GM04504 (cell line): ENCODE data around the gene SERP2.

Experiments
- DNase-seq: peaks from one replicate; pipeline ENCODE4 v3.0.0-alpha.2; 2012; ENCODE audit warnings: low read depth

The SERP2 gene

DNA sequence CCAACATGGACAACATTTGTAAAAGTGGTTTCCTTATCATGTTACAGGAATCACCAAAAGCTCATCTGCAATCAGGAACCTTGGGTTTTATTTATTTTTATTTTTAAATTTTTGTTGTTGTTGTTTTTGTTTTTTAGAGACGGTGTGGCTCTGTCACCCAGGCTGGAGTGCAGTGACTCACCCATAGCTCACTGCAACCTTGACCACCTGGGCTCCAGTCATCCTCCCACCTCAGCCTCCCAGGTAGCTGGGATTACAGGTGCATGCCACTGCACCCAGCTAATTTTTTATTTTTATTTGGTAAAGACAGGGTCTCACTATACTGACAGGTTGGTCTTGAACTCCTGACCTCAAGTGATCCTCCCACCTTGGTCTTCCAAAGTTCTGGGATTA, 13.6 kb upstream of the SERP2 start:
- no peak for DNase-seq

DNA sequence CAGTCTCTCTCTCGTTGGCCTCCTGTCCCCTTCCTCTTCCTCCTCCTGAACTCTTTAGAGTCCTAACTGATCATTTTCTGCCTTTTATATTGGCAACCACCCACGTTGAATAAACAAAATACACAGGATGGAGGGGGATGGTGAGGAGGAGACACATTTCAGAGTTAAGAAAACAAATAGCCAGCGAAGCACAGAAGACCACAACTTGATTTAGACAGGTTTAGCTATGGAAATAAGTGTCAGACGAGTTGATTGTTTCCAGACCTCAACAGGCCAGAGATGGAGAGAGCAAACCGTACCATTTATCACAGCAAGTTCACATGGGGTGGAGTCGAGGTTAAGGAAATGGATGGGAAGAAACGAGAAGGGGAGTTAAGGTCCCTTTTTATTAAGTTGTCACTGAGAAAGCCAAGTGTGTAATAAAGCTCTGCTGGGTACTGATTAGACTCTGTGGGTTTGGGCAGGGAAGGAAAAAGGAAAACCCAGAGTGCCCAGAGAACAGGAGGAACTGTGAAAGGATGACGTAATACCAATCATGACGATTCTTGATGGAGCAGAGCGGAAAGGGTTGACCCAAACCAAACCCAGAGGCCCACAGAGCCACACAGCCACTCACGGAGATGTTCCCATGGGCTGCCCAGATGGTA, 11.1 kb upstream of the SERP2 start:
- DNase-seq, result no peak

DNA sequence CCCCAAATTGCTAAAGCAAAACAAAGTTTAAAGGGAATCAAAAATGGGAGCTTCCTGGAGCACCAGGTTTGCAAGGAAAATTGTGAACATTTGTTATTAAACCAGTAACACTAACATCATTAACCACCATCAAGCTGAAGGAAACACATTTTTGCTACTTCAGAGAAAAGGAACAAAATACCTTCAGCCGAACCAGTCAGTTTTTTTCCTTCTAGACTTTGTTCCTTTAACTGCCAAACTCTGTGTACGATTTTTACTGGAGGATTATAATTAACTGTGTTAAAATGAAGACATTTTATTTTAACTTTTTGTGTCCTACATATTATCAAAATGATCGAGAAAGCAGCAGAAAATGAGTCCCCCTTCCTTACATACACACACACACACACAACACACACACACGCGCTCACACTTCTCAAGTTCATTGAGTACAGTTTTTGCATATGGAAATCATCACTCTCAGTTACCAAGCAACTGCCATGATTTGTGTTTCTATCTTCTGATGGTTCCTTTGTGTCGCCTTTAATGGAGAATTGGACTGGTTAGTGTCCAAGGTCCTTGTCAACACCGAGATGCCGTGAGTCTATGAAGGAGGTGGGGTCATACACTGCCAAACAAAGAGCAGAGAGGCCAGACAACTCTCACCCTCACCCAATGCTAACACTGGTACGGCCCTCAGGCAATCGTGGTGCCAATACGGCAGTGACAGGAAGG, 9.8 kb upstream of the SERP2 start:
- no peak for DNase-seq

DNA sequence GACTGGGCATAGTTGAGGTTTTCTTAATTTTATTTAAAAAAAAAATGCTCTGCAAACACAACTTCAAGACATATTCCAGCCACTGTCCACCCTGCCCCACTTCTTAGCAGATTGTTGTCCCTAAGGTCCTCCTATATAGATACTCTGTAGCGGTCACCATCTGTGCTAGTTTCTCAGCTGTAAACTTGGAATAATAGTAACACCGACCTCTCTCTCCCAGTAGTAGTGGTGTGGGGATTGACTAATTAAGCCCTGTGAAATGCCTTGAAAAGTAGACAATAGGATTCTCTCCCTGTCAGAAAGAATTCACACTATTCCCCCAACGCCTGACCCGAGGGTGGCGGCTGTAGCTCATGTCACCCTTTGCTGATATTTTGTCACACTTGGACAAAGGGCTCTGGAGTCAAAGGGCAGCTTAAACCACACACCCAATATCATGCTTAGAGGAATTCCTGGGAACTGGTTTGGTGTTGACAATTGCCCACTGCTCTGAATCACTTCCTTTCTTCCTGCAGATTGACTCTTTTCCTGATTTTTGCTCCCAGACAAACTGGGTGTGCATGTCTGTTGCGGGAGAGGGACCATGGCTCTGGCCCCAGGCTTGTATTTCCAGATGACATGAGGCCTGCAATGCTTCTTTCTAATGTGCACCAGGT, 9.2 kb upstream of the SERP2 start:
- DNase-seq, result no peak

DNA sequence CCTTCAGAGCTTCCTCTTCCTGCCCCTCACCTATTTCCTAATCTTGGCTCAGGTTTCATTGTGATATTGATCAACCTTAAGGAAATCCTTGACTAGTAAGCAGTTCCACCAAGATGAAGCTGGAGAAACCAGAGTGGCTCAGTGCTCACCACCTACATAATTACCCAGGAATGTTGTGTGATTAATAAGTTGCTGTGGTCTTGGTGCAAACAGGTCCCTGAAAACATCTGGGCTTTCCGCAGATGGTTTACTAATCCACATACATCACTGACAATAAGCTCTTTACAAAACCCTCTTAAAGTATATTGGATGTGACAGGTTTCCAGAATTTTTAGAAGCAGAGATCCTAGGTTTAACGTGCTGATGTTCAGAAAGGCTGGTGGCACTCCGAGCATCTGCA, 8.6 kb upstream of the SERP2 start:
- DNase-seq, result no peak

DNA sequence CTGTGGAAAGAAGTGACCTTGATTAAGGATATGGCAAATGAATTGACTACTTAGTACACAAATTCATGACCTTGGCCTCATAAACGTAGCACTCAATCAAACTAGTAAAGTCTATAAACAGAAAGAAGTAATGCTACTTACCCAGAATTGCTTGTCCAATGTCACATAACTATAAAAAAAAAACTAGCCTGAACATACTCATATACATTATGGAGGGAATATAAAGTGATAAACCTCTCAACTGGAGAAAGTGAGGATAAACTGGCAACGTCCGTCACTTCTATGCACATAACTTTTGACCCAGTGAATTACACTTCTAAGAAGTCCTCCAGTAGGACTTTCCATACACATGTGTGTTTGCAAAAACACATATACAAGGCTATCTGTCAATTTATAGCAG, 7.7 kb upstream of the SERP2 start:
- DNase-seq, result no peak

DNA sequence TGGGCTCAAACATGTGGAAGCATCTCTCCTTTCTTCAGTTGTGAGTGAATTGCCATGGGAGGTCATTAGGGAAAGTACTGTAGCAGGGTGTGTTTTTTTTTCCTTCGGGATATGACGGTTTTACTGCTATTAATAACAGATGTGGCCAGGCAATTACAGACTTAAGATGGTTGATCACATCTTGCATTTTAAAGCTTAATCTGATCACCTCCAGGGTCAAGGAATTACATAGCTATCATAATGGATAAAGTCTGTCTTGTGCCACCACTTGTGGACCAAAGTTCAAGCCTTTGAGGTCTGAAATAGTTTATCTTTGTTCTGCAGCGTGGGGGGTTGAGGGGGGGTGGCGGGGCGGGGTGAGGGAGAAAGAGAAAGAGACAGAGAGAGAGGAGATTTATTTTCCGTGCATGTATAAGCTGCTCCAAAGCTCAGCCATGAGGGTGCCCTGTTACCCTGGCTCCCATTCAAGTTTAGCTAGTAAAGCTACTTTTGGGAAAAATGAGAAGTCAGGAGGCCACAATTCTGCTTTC, 5.5 kb upstream of the SERP2 start:
- DNase-seq, result peak; percentile 59

DNA sequence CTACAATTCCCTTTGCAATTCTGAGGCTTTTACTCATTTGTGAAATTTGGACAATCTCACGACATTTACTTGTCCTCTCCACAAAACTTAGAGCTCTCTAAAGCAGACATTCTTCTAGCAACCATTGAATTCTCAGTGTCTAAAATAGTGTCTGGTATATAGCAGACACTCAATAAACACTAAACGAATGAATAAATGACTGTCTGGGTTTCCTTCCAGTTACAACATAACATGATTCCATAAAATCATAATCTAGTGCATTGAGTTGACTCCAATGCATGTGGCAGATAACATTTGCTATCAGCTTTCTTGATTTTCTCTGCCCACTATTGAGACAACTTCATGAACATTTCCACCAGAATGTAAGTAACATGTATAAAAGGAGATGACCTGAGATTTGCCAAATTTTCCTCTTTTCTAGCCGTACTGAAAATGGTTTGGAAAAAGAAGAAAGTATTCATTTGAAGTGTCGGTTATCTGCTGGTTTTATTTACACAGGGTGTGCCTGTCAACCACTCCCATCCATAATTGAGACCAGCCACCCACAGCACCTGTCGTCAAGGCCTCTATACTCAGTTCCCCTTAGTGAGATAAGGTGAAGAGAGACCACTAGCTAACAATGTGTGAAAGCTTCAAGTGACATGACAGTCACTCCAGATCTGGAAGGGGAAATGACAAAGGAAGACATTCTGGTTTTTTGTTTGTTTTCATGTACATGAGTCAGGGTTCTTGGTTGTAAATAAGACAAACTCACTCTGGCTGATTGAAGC, 4.8 kb upstream of the SERP2 start:
- no peak for DNase-seq

DNA sequence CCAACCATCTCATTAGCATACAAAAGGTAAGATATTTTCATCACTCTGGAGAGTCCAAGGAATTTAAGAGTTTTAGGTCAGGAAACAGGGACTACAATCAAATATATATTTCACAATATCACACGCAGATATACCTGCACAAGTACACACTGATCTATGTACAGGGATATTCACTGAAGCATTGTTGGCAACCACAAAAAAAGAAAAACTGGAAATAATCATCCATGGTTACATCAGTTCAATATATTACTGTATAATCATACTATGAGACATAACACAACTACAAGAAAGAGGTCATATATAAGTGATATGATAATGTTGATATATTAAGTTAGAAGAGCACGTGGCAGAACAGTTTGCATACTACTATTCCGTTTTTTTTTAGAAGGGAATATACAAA, 2.2 kb upstream of the SERP2 start:
- DNase-seq, result no peak

DNA sequence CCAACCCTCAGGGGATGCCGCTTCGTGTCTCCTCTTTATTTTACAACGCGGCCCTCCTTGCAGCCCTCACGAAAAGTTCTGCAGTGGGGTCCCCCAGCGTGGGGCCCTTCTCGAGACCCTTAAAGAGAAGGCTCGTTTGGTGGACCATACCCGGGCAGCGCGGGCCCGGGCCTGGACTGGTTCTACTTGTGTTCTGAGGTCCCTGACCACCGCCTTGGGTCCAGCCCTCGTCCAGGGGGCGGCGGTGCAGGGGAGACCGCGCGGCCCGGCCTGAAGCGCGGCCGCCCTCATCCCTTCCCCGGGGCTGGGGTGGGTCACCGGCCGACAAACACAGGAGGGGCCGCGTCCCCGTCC, 400 bp upstream of the SERP2 start:
- no peak for DNase-seq

DNA sequence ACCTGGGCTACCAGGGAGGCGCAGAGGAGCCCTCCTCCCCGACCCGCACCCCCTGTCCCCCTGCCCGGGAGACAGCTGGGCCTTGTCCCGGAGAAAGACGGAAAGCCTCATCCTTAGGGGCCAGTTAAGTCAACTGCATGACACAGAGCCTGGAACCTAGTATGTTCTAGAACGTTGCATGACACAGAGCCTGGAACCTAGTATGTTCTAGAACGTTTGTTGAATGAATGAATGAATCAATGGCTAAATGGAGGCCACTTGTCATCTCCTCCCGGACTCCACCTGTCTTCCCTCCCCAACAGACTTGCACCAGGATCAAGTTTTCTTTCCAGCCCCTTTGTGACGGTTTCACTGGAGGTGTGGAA, 706 bp downstream of the SERP2 start:
- no peak for DNase-seq

DNA sequence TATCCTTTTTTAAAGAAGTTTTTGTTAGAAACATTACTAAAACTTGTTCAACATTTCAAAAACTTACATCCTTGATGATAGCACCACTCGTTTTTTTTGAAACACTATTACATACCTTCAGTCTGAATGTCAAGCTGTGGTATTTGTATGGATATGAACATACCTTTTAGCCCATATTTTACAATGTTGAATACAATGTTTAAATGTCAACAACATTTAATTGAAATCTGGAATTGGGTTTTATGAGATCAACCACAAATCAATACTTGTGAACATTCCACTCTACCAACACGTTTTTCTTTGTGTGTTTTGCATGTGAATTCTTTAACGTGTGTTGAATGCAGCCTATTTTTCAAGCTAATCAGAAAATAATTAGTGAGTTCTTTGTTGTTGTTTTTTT, 4.7 kb downstream of the SERP2 start:
- DNase-seq, result no peak

DNA sequence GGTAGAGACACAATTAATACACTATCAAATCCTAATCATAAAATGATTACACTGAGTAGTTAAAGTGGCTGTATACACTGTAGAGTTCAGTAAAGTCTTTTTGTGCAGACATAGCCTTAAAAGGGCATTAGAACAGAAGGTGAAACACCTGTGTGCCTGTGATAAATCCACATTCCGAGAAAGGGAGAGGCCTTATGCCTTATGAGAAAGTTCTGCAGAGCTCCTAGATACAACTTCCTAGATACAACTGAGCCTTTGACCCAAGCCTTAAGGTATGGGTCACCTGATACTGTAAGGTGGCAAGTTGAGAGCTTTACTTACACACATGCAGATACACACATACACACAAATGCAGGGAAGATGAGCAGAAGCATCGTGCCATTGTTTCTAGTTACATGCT, 6.3 kb downstream of the SERP2 start:
- no peak for DNase-seq

DNA sequence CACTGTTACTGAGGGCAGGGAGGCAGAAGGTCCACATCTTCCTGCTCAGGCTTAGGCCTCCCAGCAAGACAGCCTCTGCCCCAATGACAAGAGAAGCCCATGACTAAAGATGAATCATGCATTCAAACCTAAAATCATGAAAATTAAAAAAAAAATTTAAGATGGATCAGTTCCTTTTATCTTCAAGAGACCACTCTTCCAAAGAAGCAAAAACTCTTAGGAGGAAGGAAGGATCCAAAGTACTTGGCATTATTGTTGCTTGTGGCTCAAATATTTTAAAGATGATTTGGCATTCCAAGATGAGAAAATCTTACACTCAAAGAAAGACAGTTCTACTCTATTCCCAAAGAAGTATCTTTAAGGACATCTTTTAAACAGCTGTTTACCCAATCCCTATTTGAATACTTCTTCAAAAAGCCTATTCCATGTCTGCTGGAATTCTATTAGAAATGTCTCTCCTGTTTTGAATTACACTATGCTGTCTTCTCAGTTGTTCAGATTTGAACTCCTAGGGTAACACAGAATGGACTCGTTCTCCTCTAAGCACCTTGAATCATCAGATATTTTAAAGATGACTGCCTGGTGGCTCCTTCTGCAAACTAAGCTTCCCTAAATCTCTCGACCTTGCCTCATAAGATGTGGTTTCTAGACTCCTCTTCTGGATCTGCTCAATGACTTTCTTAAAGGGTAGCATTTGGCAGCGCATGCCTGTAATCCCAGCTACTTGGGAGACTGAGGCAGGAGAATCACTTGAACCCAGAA, 7.0 kb downstream of the SERP2 start:
- DNase-seq, result no peak

DNA sequence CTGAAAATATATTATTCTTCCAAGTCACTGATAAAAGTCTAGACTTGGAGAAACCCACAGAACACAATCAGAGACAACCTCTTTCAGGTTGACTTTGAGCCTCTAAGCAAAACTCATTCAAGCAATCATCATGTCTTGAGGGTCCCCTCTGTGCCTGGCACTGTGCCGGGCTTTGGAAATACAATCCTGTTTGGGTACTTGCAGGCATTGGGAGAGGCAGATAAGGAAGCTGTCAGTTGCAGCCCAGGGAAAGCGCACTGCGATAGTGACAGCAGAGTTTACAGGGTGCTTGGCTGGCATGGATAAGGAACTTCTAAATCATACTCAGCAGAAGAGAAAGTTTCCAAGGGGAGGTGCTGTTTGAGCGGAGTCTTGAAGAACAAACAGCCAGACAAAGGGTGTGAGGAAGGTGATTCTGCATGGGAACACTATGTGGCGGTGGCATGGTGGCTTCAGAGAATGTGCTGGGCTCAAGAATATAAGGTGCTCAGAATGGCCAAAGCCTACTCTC, 9.1 kb downstream of the SERP2 start:
- no peak for DNase-seq

DNA sequence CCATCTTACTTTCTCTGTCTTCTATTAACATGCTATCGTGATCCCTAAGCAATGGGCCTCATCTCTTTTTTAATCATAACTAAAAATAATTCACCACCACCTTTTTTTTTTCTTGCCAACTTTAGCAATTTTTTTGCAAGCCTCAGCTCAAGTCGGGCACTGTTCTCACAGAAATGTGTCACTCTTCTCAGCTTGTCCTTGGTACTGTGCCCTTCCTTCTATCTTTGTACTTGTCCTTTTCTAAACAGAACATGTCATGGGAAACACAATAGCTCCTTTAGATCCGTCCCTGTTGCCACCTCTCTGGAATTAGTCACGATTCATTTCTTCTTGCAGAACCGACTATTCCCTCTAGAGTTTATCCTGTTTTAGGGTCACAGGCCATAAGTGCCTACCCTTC, 10.3 kb downstream of the SERP2 start:
- DNase-seq, result no peak

DNA sequence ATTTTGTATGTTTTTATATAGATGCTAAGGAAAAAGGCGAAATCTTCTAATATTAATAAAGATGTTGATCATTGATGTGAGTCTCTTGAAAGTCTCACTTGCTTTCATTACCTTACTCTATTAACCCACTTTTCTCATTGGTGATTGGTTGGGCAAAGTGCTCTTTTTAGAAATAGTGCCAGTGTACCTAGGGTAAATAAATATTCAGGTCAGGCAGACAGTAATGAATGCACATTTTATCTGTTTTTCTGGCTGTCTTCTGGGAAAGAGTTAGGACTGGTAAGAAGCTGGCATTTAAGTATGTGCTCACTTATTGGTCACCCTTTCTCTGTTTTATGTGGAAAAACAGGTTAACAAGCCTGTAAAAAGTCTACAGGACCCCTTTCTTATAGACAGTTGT, 11.2 kb downstream of the SERP2 start:
- no peak for DNase-seq

DNA sequence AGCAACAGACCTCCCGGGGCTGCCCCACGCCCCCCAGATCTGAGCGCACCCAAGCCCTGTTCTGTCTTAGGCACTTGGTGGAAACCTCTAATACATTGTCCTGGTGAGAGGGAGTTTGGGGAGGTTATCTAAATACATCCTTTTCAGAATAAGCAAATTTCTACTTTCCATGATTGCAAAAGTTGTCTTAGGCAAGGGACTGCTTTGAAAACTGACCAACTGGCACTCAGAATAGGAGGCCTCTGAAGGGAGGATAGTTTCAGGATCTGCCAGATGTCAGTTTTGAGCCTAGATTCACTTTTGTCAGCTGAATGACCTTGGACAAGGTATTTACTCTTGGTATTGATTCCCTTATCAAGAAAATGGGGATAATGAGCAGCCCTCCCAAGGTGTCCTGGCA, 11.8 kb downstream of the SERP2 start:
- DNase-seq, result no peak

DNA sequence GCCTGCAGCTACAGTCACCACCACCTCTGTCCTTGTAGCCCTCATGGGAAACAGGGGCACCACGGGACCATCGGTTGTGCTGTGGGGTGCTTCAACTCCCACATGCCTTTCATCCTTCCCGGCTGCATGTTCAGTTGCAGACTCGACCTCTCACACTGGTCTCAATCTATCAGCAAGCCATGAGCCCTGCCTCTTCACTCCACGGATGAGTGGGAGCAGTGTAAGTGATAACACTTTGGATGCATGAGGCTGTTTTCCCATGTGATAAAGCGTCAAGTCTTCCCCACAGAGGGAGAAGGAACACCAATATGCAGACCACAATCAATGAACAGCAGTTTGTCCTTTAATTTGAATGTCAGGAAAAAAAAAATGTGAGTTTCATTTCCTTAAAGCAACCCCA, 12.2 kb downstream of the SERP2 start:
- DNase-seq, result no peak

DNA sequence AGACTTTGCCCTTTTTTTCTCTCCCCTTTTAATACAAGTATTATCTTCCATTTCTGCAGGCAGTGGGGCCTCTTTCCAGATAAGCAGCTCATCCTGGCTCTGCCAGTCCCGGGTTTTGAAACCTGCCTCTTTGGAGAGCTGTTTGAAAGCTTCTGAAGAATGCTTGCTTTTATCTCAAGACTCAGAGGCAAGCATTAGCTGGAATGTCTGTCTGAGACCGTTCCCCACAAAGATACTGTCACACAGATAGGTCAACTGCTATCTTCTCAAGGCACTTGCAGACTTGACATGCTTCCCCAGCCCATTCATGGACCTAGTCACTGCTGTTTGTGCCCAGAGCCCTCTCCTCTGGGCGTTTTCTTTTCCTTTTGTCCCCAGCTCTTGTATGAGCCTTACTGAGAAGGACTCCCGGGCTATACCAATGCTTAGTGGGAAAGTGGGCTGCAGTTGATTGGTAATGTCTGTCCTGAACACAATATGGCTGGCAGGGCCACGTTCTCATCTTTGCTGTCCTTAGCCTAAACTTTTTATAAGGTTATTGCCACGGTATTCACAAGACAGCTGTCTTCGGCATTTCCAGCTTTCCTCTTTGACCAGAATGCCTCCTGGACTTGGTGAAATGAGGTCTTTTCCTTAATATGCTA, 13.4 kb downstream of the SERP2 start:
- DNase-seq, result no peak

DNA sequence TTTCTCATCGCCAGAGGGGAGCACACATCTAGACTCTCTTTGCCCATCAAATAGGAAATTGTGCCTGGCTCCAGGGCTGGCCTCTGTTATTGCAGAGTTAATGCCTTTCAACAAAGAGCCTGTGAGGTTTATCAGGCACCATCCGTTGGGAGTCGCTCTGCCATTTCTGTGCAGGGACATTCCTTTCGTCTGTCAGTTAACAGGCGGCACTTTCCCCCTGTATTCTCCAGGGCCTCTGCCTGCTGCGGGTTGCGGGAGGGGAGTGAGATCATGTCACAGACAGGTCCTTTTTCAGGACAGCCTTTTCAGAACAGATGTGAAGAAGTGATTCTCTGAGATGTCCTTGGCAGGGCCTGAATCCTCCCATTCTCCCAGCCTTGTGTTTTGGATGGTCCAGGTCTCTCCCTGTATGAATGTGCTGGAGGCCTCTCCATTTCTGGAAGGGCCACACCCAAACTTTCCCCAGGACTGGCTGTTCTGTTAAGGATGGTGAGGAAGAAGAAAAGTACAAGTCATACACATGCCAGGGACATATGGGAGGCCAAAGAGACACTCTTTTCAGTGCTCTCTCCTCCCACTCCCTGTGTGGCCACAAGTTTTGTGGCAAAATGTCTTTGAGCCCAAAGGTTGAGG, 14.9 kb downstream of the SERP2 start:
- DNase-seq, result no peak
